Naive thymus-derived CD4-positive, alpha-beta T cell (primary cell): ENCODE measurements around the gene C2orf92. TPM values are rescaled to one million over a fixed set of nuclear protein-coding genes. Genes with fewer than 3 reads are reported as not detected.
A peak's percentile ranks its signal among the peaks of the same experiment; 100 is the strongest.

Experiments used
- ATAC-seq: fragments of 150-1000 bp; cut with Tn5 transposase; 2 replicates; pipeline ENCODE4 v1.10.0; 2021; ENCODE audit warnings: mild to moderate bottlenecking, moderate library complexity
- CTCF ChIA-PET: fragments of 350-600 bp; sonication (Branson Sonifier 250); formaldehyde crosslinking; loops from one replicate; lab custom pipeline; 2021; ENCODE audit warnings: antibody characterized with exemption; lab: Charles Lee
- POLR2A ChIA-PET: fragments of 350-600 bp; sonication (Branson Sonifier 250); formaldehyde crosslinking; loops from one replicate; lab custom pipeline; 2021; ENCODE audit warnings: antibody characterized with exemption, inconsistent platforms; lab: Charles Lee
- DNase-seq, 9 donors: peaks; one replicate each; pipeline versions ENCODE4 v3.0.0 to v3.0.0-alpha.2; 2020 to 2022; ENCODE audit warnings: mixed read lengths in 1 of 9
- H3K27ac ChIP-seq: one replicate; pipeline ENCODE4 v1.7.0; 2013; ENCODE audit warnings: mild to moderate bottlenecking, low read depth, low read length, moderate library complexity
- H3K27me3 ChIP-seq, 2 donors: one replicate each; pipeline ENCODE4 v1.7.0; 2013; ENCODE audit warnings: low read length in 2 of 2, mild to moderate bottlenecking in 2 of 2, moderate library complexity in 2 of 2; ENCODE audit not compliant: control insufficient read depth in 2 of 2, insufficient read depth in 2 of 2
- H3K36me3 ChIP-seq, 3 experiments: 1 replicate in 2 of 3; 2 replicates in 1 of 3; pipeline ENCODE4 v1.7.0; 2013; ENCODE audit warnings: low read length in 3 of 3, mild to moderate bottlenecking in 3 of 3, moderate library complexity in 1 of 3; ENCODE audit not compliant: insufficient read depth in 3 of 3, control insufficient read depth in 2 of 3
- H3K4me1 ChIP-seq, 2 donors: one replicate each; pipeline ENCODE4 v1.7.0; 2013; ENCODE audit warnings: low read length in 2 of 2, mild to moderate bottlenecking in 2 of 2, moderate library complexity in 1 of 2; ENCODE audit not compliant: control insufficient read depth in 2 of 2, insufficient read depth in 2 of 2
- H3K4me3 ChIP-seq: 2 replicates; pipeline ENCODE4 v1.7.0; 2013; ENCODE audit warnings: mild to moderate bottlenecking, low read length
- H3K9me3 ChIP-seq, 3 experiments: 1 replicate in 2 of 3; 2 replicates in 1 of 3; pipeline ENCODE4 v1.7.0; 2013; ENCODE audit warnings: low read length in 3 of 3; ENCODE audit not compliant: control insufficient read depth in 2 of 3
- H3K27ac Mint-ChIP-seq, 9 donors: one replicate each; pipeline ENCODE4 v1.8.0; 2020 to 2022; ENCODE audit warnings: mixed read lengths in 9 of 9, mild to moderate bottlenecking in 8 of 9, moderate library complexity in 5 of 9, inconsistent platforms in 2 of 9
- H3K27me3 Mint-ChIP-seq, 5 donors: one replicate each; pipeline ENCODE4 v1.8.0; 2021 to 2022; ENCODE audit warnings: mixed read lengths in 5 of 5, mild to moderate bottlenecking in 1 of 5
- H3K36me3 Mint-ChIP-seq, 5 donors: one replicate each; pipeline ENCODE4 v1.8.0; 2020 to 2022; ENCODE audit warnings: mixed read lengths in 5 of 5, mild to moderate bottlenecking in 3 of 5, inconsistent platforms in 1 of 5
- H3K4me1 Mint-ChIP-seq, 7 donors: one replicate each; pipeline ENCODE4 v1.8.0; 2020 to 2022; ENCODE audit warnings: mixed read lengths in 7 of 7, mild to moderate bottlenecking in 3 of 7, inconsistent platforms in 1 of 7
- H3K4me3 Mint-ChIP-seq, 10 donors: one replicate each; pipeline ENCODE4 v1.8.0; 2020 to 2022; ENCODE audit warnings: mild to moderate bottlenecking in 10 of 10, mixed read lengths in 10 of 10, moderate library complexity in 6 of 10, inconsistent platforms in 2 of 10
- H3K9me3 Mint-ChIP-seq, 11 donors: one replicate each; pipeline ENCODE4 v1.8.0; 2020 to 2022; ENCODE audit warnings: mixed read lengths in 11 of 11, mild to moderate bottlenecking in 4 of 11, inconsistent platforms in 1 of 11, moderate library complexity in 1 of 11
- intact Hi-C, 2 donors: fragments of 100-400 bp; cut with micrococcal nuclease; formaldehyde crosslinking; loops; one replicate each; pipeline ENCODE4 v1.15.1; 2023
- polyA plus RNA-seq, 2 donors: library from polyadenylated mRNA; unstranded; fragments of 300-500 nt; fragmentation: Illumina TruSeq; gene quantifications; one replicate each; pipeline ENCODE4 v1.2.3, GENCODE V29; 2021
- total RNA-seq, 6 experiments: library from RNA in 5 of 6; stranded (reverse) in 5 of 6; gene quantifications; 1 replicate in 5 of 6; 2 replicates in 1 of 6; pipeline ENCODE4 v1.2.3 and lab custom pipeline; 2021 to 2026

The C2orf92 gene
- total and polyA plus RNA-seq, 7 experiments from 2014 or later, result 0.66 to 23.4 (median 15.0) TPM

DNA sequence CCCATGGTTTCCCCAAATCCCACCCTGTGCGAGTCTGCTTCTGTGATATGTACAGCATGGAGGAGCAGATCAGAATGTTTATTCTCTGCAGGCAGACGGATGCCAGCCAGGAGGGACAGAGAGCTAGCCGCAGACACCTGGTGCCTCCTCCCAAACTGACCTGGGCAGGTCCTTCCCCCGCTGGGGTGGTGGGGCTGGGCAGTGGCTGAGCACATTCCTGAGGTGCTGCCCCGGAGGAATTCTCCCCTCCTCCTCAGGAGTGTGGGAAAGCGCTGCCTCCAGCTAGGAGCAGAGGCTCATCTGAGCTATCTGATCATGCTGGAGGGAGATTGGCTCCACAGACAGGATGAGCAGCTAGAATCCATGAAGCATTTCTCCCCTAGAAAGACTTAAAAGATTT, 21.7 kb downstream of the C2orf92 start:
- ChIA-PET CTCF (interaction anchor here (0.7 to 1.5 kb wide), 3 partner anchors 9 to 101 kb away, joined by 3 to 5 read pairs (median 4); no protein-coding TSS in a partner anchor), POLR2A (no interaction called here)
- no peaks in the 10 kb centered on the region for H3K4me1 ChIP-seq
- no peak overlapping the region for H3K27ac ChIP-seq
- no peaks in the 10 kb centered on the region for H3K27me3 Mint-ChIP-seq
- no peaks in the 10 kb centered on the region for H3K27me3 ChIP-seq
- no peak overlapping the region for H3K27ac Mint-ChIP-seq
- intact Hi-C loops, result no loop called here
- H3K36me3 ChIP-seq, result no peaks in the 10 kb centered on the region
- peaks cover 0 to 16% (median 0%) of the 10 kb centered on the region in 7 donors for H3K4me1 Mint-ChIP-seq
- H3K4me3 ChIP-seq, result no peak overlapping the region
- no peaks in the 10 kb centered on the region for H3K9me3 ChIP-seq
- H3K9me3 Mint-ChIP-seq, result no peaks in the 10 kb centered on the region
- H3K4me3 Mint-ChIP-seq, result no peak overlapping the region
- ATAC-seq (no peak), DNase-seq (peak in 1 of 9 donors; percentile 16)
- H3K36me3 Mint-ChIP-seq, result no peaks in the 10 kb centered on the region

DNA sequence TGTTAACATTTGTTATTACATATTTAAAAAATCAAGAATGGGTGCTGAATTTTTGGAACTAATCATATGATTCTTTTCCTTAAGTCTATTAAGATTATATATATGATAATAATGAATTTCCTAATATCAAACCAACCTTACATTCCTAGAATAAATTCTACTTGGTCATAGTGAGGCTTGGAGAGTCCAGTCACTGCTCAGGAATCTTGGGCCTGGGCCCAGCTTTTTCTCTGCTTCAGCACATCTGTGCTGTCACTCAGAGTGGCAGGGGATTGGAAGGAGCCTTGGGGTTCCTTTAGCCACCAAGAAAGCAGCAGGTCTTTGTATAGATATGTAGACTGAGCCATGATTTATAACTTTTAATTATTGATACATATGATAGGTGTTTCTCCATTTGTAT, 24.0 kb downstream of the C2orf92 start:
- Mint-ChIP-seq H3K27me3 (no peaks in the 10 kb centered on the region), H3K27ac (no peak overlapping the region), H3K9me3 (no peaks in the 10 kb centered on the region), H3K36me3 (no peaks in the 10 kb centered on the region), H3K4me3 (no peak overlapping the region), H3K4me1 (peaks cover 4 to 13% (median 5%) of the 10 kb centered on the region in 7 donors)
- H3K4me3 ChIP-seq, result no peak overlapping the region
- no peaks in the 10 kb centered on the region for H3K9me3 ChIP-seq
- DNase-seq (peak in 1 of 9 donors; percentile 11), ATAC-seq (no peak)
- no peak overlapping the region for H3K27ac ChIP-seq
- intact Hi-C loops, result no loop called here
- H3K36me3 ChIP-seq, result no peaks in the 10 kb centered on the region
- CTCF ChIA-PET, result no interaction called here
- POLR2A ChIA-PET, result no interaction called here
- H3K27me3 ChIP-seq, result no peaks in the 10 kb centered on the region
- H3K4me1 ChIP-seq, result no peaks in the 10 kb centered on the region

DNA sequence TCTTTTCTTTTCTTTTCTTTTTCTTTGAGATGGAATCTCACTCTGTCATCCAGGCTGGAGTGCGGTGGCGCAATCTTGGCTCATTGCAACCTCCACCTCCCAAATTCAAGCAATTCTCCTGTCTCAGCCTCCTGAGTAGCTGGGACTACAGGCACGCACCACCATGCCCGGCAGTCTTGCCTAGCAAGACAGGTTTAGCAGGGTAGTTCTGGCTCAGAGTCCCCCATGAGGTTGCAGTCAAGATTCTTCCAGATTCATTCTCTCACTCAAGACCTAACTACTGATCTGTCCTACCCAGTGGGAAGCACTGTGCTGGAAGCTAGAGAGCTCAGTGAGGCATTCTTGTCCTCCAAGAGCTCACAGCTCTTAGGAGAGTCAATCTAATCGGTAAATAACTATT, 26.2 kb downstream of the C2orf92 start:
- intact Hi-C loops, result loop anchor here in 1 of 2 donors (2.0 kb wide), 1 partner anchor 17 kb away; the partner anchor contains the start of gene ZAP70
- no peaks in the 10 kb centered on the region for H3K36me3 Mint-ChIP-seq
- Histone ChIP-seq H3K27ac (no peak overlapping the region), H3K4me1 (no peaks in the 10 kb centered on the region), H3K4me3 (no peak overlapping the region), H3K27me3 (no peaks in the 10 kb centered on the region), H3K36me3 (no peaks in the 10 kb centered on the region), H3K9me3 (no peaks in the 10 kb centered on the region)
- no peaks in the 10 kb centered on the region for H3K9me3 Mint-ChIP-seq
- H3K27me3 Mint-ChIP-seq, result peaks cover 0 to 6% (median 0%) of the 10 kb centered on the region in 5 donors
- CTCF ChIA-PET, result interaction anchor here (0.6 to 5.6 kb wide), 5 partner anchors 31 to 115 kb away, joined by 3 to 72 read pairs (median 6); partner anchors contain the start of genes ACTR1B and ANKRD36B
- DNase-seq (peak in 1 of 9 donors; percentile 3), ATAC-seq (no peak)
- no peak overlapping the region for H3K27ac Mint-ChIP-seq
- peaks cover 4 to 16% (median 13%) of the 10 kb centered on the region in 7 donors for H3K4me1 Mint-ChIP-seq
- H3K4me3 Mint-ChIP-seq, result no peak overlapping the region
- POLR2A ChIA-PET, result interaction anchor here (0.8 to 3.0 kb wide), 3 partner anchors 32 to 105 kb away, joined by 3 to 29 read pairs (median 14); partner anchors contain the start of genes ACTR1B, ANKRD36B and COX5B

DNA sequence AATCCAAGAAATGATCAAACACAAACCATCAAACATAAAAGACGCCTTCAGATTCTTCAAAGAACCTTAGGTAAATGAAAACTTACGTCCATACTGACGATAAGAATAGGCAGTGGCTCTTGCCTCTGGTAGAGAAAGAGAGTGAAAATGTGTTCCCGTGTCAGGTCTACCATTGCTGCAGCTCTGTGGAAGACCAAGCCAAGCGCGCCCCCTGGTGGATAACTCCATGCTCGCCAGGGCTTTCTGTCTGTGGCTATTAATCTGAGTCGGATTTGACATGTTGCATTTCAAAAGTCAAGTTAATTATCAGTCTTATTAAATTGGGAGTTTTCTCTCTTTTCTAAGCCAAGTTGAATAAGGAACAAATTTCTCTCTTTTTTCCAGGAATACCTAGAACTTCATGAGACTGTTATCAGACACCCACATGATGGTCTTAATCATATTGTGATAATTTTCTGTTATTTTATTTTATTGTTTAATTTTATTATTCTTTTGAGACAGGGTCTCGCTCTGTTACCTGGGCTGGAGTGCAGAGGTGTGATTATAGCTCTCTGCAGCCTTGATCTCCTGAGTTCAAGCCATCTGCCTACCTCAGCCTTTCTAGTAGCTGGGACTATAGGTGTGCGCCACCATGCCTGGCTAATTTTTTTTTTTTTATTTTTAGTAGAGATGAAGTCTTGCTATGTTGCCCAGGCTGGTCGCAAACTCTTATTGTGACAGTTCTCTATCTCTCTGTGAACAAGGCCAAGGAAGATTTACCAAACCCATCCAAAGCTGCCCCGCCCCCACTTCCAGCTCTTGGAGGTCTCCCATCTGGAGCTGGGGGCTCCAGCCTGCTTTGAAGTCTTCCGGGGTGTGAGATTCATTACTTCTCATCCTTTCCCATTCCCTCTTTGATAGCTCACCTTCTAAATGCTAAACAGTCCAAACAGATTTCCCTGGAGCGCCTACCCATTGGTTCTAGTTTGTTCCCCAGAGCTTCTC, 28.0 kb downstream of the C2orf92 start:
- no peaks in the 10 kb centered on the region for H3K36me3 Mint-ChIP-seq

DNA sequence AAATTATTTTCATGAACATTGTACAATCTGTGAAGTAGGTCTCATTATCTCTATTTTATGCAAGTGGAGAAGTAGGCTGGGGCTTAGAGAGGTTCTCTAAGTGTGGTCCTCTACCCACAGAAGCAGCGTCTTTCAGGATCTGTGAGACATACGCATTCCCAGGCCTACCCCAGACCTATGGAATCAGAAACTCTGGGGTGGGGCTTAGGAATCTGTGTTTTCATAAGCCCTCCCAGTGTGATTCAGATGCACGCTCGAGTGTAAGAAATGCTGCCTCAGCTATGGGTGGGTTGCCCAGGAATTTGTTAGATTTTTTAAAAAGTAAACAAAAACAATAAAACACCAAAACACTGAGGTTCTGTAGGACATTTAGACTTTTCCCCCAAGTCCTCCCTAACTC, 29.0 kb downstream of the C2orf92 start:
- Mint-ChIP-seq H3K27me3 (peaks cover 0 to 6% (median 0%) of the 10 kb centered on the region in 5 donors), H3K9me3 (no peaks in the 10 kb centered on the region), H3K36me3 (no peaks in the 10 kb centered on the region), H3K27ac (no peak overlapping the region), H3K4me1 (peaks cover 4 to 16% (median 13%) of the 10 kb centered on the region in 7 donors), H3K4me3 (no peak overlapping the region)
- H3K36me3 ChIP-seq, result no peaks in the 10 kb centered on the region
- DNase-seq, result no peak
- POLR2A ChIA-PET, result interaction anchor here (1.2 to 3.0 kb wide), 5 partner anchors 16 to 108 kb away, joined by 4 to 29 read pairs (median 6); partner anchors contain the start of genes ANKRD36B, COX5B and ZAP70
- CTCF ChIA-PET, result interaction anchor here (0.6 to 5.6 kb wide), 15 partner anchors 13 to 108 kb away, joined by 3 to 72 read pairs (median 6); partner anchors contain the start of genes ACTR1B, ANKRD36B, COX5B and ZAP70
- no peaks in the 10 kb centered on the region for H3K27me3 ChIP-seq
- ATAC-seq, result no peak
- no peaks in the 10 kb centered on the region for H3K4me1 ChIP-seq
- H3K9me3 ChIP-seq, result no peaks in the 10 kb centered on the region
- no peak overlapping the region for H3K4me3 ChIP-seq
- intact Hi-C loops, result no loop called here
- H3K27ac ChIP-seq, result no peak overlapping the region

More for the DNA sequence above, 28.0 kb downstream of the C2orf92 start:
- Histone ChIP-seq H3K36me3 (no peaks in the 10 kb centered on the region), H3K9me3 (no peaks in the 10 kb centered on the region), H3K27ac (no peak overlapping the region), H3K27me3 (no peaks in the 10 kb centered on the region), H3K4me1 (no peaks in the 10 kb centered on the region), H3K4me3 (no peak overlapping the region)
- Mint-ChIP-seq H3K4me3 (peak overlapping the region in 4 of 10 donors; percentile 19 to 59 (median 23)), H3K9me3 (no peaks in the 10 kb centered on the region), H3K27ac (peak overlapping the region in 2 of 9 donors; percentile 30 to 46), H3K4me1 (peaks cover 4 to 16% (median 13%) of the 10 kb centered on the region in 7 donors), H3K27me3 (peaks cover 0 to 6% (median 0%) of the 10 kb centered on the region in 5 donors)
- POLR2A ChIA-PET, result interaction anchor here (1.0 to 3.0 kb wide), 6 partner anchors 17 to 107 kb away, joined by 3 to 29 read pairs (median 6); partner anchors contain the start of genes ANKRD36B, COX5B and ZAP70
- peak; percentile 78 to 94 (median 87) for DNase-seq
- ATAC-seq, result peak; percentile 95
- CTCF ChIA-PET, result interaction anchor here (0.7 to 5.6 kb wide), 18 partner anchors 9 to 109 kb away, joined by 3 to 72 read pairs (median 4); partner anchors contain the start of genes ACTR1B, ANKRD36B, COX5B and ZAP70
- intact Hi-C loops, result loop anchor here (1.0 to 2.0 kb wide), 4 partner anchors 15 to 107 kb away; partner anchors contain the start of genes ACTR1B (in 2 of the 2) and ZAP70 (in 1 of the 2)
